HEK293 (cell line): Measurements from ENCODE around the gene CHD2.
A peak's percentile ranks its signal among the peaks of the same experiment; 100 is the strongest.

Source experiments
- CTCF ChIA-PET: fragments of 350-600 bp; formaldehyde crosslinking; extraction: SDS; loops from one replicate; lab custom pipeline; 2021; ENCODE audit warnings: antibody characterized with exemption; lab: Yijun Ruan, JAX
- POLR2A ChIA-PET: fragments of 300-600 bp; formaldehyde crosslinking; extraction: SDS; loops from one replicate; lab custom pipeline; 2020; ENCODE audit warnings: antibody characterized with exemption, inconsistent platforms; lab: Yijun Ruan, JAX
- H3K27ac ChIP-seq: fragments of 200-500 bp; sonication (Bioruptor generic); 2 replicates; pipeline ENCODE4 v1.5.1; 2014; ENCODE audit warnings: low read depth, low read length, control low read depth, inconsistent platforms; ENCODE audit errors: extremely low read depth
- H3K36me3 ChIP-seq, 2 experiments: fragments of 200-500 bp in 1 of 2; sonication (Bioruptor generic) in 1 of 2; 1 replicate in 1 of 2; 2 replicates in 1 of 2; pipeline ENCODE4 v1.5.1; 2014 to 2017; ENCODE audit warnings: inconsistent platforms in 2 of 2, low read length in 2 of 2; ENCODE audit not compliant: control insufficient read depth in 2 of 2, insufficient read depth in 1 of 2
- H3K4me1 ChIP-seq: fragments of 200-500 bp; sonication (Bioruptor generic); 2 replicates; pipeline ENCODE4 v1.5.1; 2014; ENCODE audit warnings: mild to moderate bottlenecking, low read length, inconsistent platforms; ENCODE audit not compliant: control insufficient read depth, insufficient read depth
- H3K4me3 ChIP-seq: 2 replicates; pipeline ENCODE4 v1.5.1; 2011; ENCODE audit warnings: low read depth, mild to moderate bottlenecking, control low read depth, low read length, moderate library complexity
- H3K9me3 ChIP-seq: fragments of 200-500 bp; sonication (Bioruptor generic); 2 replicates; pipeline ENCODE4 v1.5.1; 2014; ENCODE audit warnings: low read depth, low read length, inconsistent platforms; ENCODE audit not compliant: control insufficient read depth, insufficient read depth
- AEBP2 ChIP-seq: fragments of 450-650 bp; formaldehyde crosslinking; IDR thresholded peaks from 2 replicates; pipeline ENCODE4 v1.5.1; 2016; ENCODE audit warnings: missing biosample characterization, missing genetic modification characterization, borderline replicate concordance
- CTCF ChIP-seq: fragments of 450-650 bp; formaldehyde crosslinking; IDR thresholded peaks from 2 replicates; pipeline ENCODE4 v1.5.1; 2016; ENCODE audit warnings: missing biosample characterization, missing genetic modification characterization
- EGR2 ChIP-seq: fragments of 450-650 bp; formaldehyde crosslinking; IDR thresholded peaks from 2 replicates; pipeline ENCODE4 v1.5.1; 2016; ENCODE audit warnings: low read depth, missing biosample characterization, missing genetic modification characterization
- HIC1 ChIP-seq: fragments of 450-650 bp; formaldehyde crosslinking; IDR thresholded peaks from 2 replicates; pipeline ENCODE4 v1.5.1; 2016; ENCODE audit warnings: missing biosample characterization, missing genetic modification characterization
- KLF16 ChIP-seq: fragments of 450-650 bp; formaldehyde crosslinking; IDR thresholded peaks from 2 replicates; pipeline ENCODE4 v1.5.1; 2017; ENCODE audit warnings: missing biosample characterization, missing genetic modification characterization
- SALL2 ChIP-seq: fragments of 450-650 bp; formaldehyde crosslinking; IDR thresholded peaks from 2 replicates; pipeline ENCODE4 v1.5.0; 2017; ENCODE audit warnings: missing biosample characterization, mild to moderate bottlenecking, missing genetic modification characterization, borderline replicate concordance
- ZEB2 ChIP-seq: fragments of 450-650 bp; formaldehyde crosslinking; IDR thresholded peaks from 2 replicates; pipeline ENCODE4 v1.5.1; 2016; ENCODE audit warnings: missing biosample characterization, missing genetic modification characterization
- ZFHX2 ChIP-seq: fragments of 450-650 bp; formaldehyde crosslinking; conservative IDR thresholded peaks from 2 replicates; pipeline ENCODE4 v1.5.1; 2016; ENCODE audit warnings: missing biosample characterization, missing genetic modification characterization
- ZNF23 ChIP-seq: fragments of 450-650 bp; formaldehyde crosslinking; IDR thresholded peaks from 2 replicates; pipeline ENCODE4 v1.5.1; 2016; ENCODE audit warnings: missing biosample characterization, missing genetic modification characterization, borderline replicate concordance
- ZNF335 ChIP-seq: fragments of 450-650 bp; formaldehyde crosslinking; conservative IDR thresholded peaks from 2 replicates; pipeline ENCODE4 v1.5.1; 2016; ENCODE audit warnings: missing biosample characterization, missing genetic modification characterization
- ZNF449 ChIP-seq: fragments of 450-650 bp; formaldehyde crosslinking; IDR thresholded peaks from 2 replicates; pipeline ENCODE4 v1.5.1; 2017; ENCODE audit warnings: missing biosample characterization, mild to moderate bottlenecking, missing genetic modification characterization, moderate library complexity
- ZNF548 ChIP-seq: fragments of 450-650 bp; formaldehyde crosslinking; IDR thresholded peaks from 2 replicates; pipeline ENCODE4 v1.5.1; 2016; ENCODE audit warnings: missing biosample characterization, missing genetic modification characterization
- ZNF560 ChIP-seq: fragments of 450-650 bp; formaldehyde crosslinking; IDR thresholded peaks from 2 replicates; pipeline ENCODE4 v1.5.1; 2017; ENCODE audit warnings: missing biosample characterization, missing genetic modification characterization, borderline replicate concordance
- ZNF624 ChIP-seq: fragments of 450-650 bp; formaldehyde crosslinking; IDR thresholded peaks from 2 replicates; pipeline ENCODE4 v1.5.1; 2017; ENCODE audit warnings: missing biosample characterization, missing genetic modification characterization
- ZNF677 ChIP-seq: fragments of 450-650 bp; IDR thresholded peaks from 2 replicates; pipeline ENCODE4 v1.5.0; 2018; ENCODE audit warnings: missing biosample characterization, mild to moderate bottlenecking, missing genetic modification characterization, moderate library complexity
- ZSCAN16 ChIP-seq: fragments of 450-650 bp; formaldehyde crosslinking; IDR thresholded peaks from 2 replicates; pipeline ENCODE4 v1.5.1; 2016; ENCODE audit warnings: missing biosample characterization, missing genetic modification characterization
- ZSCAN5A ChIP-seq: fragments of 450-650 bp; formaldehyde crosslinking; IDR thresholded peaks from 2 replicates; pipeline ENCODE4 v1.5.1; 2016; ENCODE audit warnings: missing biosample characterization, missing genetic modification characterization

The CHD2 gene

GRCh38 chr15:93005133-93005532 is 105.0 kb downstream of the CHD2 start (continued):
- TF ChIP-seq CTCF (tag by site-specific recombination) = no peak
- TF ChIP-seq SALL2 (tag by site-specific recombination) = no peak
- no peak for TF ChIP-seq ZNF335 (tag by site-specific recombination)
- TF ChIP-seq ZEB2 = no peak
- no peak for TF ChIP-seq ZNF624 (tag by site-specific recombination)
- TF ChIP-seq, all 188 proteins: peak for 0

GRCh38 chr15:93007994-93008393 is 107.9 kb downstream of the CHD2 start:
- H3K4me1 ChIP-seq = no peaks in the 10 kb centered on the region
- H3K36me3 ChIP-seq = peaks cover 76 to 93% of the 10 kb centered on the region in 2 experiments
- no peaks in the 10 kb centered on the region for H3K9me3 ChIP-seq
- no peak overlapping the region for H3K27ac ChIP-seq
- no peak overlapping the region for H3K4me3 ChIP-seq
- TF ChIP-seq HIC1 (tag by site-specific recombination) = no peak
- TF ChIP-seq ZNF449 (tag by site-specific recombination) = no peak
- TF ChIP-seq ZSCAN5A (tag by site-specific recombination) = no peak
- no peak for TF ChIP-seq AEBP2 (tag by site-specific recombination)
- no peak for TF ChIP-seq ZNF23 (tag by site-specific recombination)
- TF ChIP-seq ZNF560 = no peak
- CTCF ChIA-PET = interaction anchor here (0.7 kb wide), 1 partner anchor 22 kb away, joined by 4 read pairs; no protein-coding TSS in a partner anchor
- POLR2A ChIA-PET = no interaction called here

GRCh38 chr15:93012786-93013185 is 112.7 kb downstream of the CHD2 start:
- TF ChIP-seq ZSCAN16 (no peak), ZNF548 (tag by site-specific recombination) (no peak), ZNF677 (tag by site-specific recombination) (no peak), ZFHX2 (tag by site-specific recombination) (peak; percentile 14; the same call in 1 of the 2 replicates), CTCF (tag by site-specific recombination) (no peak), EGR2 (peak; percentile 39; the same call in 1 of the 2 replicates), KLF16 (tag by site-specific recombination) (no peak)
- TF ChIP-seq, all 188 proteins: peak for 2
- Histone ChIP-seq H3K9me3 (no peaks in the 10 kb centered on the region), H3K4me1 (no peaks in the 10 kb centered on the region), H3K27ac (no peak overlapping the region), H3K4me3 (no peak overlapping the region), H3K36me3 (peaks cover 87 to 98% of the 10 kb centered on the region in 2 experiments)
- CTCF ChIA-PET = interaction anchor here (0.6 to 1.7 kb wide), 3 partner anchors 17 to 1107 kb away, joined by 3 to 4 read pairs (median 4); no protein-coding TSS in a partner anchor
- POLR2A ChIA-PET = no interaction called here
